A549 treated with AZD9567 at 1 μM for 4 hours (cell line): ENCODE data around the gene FOXG1. TPM values are rescaled to one million over a fixed set of nuclear protein-coding genes. Genes with fewer than 3 reads are reported as not detected.

Experiments
- total RNA-seq: library from RNA; stranded (reverse); fragments of 200-300 nt; extraction: Qiagen RNA extraction; gene quantifications from 5 replicates; pipeline ENCODE4 v1.2.3, GENCODE V29; 2022; ENCODE audit not compliant: insufficient read depth

FOXG1 gene
- total RNA-seq, result 0.13 to 0.19 TPM (median 0.16 TPM) in 4 of 5 replicates, not detected in the other

GRCh38 chr14:28766469-28766955 is at the start of gene FOXG1:
TSS of gene FOXG1 (plus strand) at chr14:28766787. CDS start at chr14:28767280, 493 bp downstream.

